Raji (cell line): ENCODE results near the gene TTL.
A peak's percentile ranks its signal among the peaks of the same experiment; 100 is the strongest.

Source experiments
- POLR2A ChIP-seq: IDR thresholded peaks from 2 replicates; pipeline ENCODE4 v1.6.1; 2011; ENCODE audit warnings: low read depth, low read length, control low read depth; ENCODE audit not compliant: insufficient read depth

TTL gene

DNA sequence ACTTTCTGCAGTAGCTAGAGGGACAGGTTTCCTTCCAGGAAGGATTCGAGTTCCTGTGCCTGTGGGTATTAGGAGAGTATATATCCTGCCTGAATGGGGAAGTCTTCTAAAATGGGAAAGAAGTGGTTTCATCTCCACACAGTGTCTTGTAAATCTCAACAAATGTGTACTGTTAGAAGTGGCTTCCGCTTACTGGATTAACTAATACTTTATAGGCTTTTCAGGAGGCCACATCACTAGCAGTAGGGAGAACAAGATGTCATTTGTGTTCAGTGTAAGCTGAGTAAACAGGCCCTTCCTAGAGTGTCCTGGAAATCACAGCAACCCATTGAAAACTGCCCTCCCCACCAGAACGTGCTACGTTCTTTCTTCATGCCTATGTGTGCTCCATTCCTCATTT lies 47.8 kb downstream of the TTL start:
- no peak for TF ChIP-seq POLR2A

DNA sequence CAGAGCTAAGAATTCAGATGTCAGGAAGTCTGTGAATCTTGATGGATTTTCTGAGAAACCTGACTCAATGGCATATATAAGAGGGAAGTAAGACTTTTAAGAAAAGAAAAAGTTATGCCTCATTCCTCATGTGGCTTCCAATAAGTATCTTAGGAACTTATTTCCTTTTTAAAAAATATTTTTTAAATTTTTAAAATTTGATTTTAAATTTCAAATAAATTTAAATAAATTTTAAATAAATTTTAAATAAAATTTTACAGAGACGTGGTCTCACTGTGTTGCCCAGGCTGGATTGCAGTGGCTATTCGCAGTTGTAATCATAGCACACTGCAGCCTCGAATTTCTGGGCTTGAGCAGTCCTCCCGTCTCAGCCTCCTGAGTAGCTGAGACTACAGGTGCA lies 48.8 kb downstream of the TTL start:
- TF ChIP-seq POLR2A: no peak

DNA sequence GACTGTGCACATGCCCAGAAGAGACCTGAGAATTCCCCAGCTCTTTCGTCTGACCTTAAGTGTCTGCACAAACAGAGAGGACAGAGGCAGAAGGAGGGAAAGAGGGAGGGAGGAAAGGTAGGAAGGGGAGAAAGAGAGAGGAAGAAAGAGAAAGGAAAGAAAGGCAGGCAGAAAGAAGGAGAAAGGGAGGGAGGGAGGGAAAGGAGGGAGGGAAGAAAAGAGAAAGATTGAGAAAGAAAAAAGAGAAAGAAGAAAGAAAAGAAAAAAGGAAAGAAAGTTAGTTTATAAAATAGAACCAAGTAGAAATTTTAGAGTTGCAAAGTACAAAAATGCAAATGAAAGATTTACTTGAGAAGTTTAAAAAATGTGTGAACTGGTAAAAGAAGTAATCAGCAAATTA lies 52.9 kb downstream of the TTL start:
- TF ChIP-seq POLR2A: no peak

DNA sequence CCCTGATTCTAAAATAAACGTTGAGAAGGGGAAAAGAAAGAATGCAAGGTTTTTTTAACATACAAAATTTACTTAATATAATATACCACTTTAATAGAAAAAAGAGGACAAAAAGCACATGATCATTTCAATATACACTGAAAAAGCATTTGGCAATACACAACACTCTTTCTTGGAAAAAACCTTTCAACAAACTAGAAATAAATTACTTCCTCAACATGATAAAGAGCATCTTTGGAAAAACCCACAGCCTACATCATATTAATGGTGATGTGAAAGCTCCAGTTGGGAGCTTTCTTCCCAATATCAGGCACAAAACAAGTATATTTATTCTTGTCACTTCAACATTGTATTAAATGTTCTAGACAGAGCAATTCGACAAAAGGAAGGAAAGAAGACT lies 57.4 kb downstream of the TTL start:
- TF ChIP-seq POLR2A: no peak

DNA sequence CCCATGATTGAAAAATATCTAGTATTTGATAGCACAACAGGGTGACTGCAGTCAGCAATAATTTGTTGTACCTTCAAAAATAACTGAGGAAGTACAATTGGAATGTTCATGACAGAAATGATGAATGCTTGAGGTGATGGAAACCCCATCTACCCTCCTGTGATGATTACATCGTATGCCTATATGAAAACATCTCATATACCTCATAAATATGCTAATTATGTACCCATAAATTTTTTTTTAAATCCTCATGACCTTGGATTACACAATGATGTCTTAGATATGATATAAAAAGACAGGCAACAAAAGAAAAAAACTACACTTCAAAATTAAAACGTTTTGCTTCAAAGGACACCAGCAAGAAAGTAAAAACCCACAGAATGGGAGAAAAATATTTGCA lies 59.0 kb downstream of the TTL start:
- no peak for TF ChIP-seq POLR2A

DNA sequence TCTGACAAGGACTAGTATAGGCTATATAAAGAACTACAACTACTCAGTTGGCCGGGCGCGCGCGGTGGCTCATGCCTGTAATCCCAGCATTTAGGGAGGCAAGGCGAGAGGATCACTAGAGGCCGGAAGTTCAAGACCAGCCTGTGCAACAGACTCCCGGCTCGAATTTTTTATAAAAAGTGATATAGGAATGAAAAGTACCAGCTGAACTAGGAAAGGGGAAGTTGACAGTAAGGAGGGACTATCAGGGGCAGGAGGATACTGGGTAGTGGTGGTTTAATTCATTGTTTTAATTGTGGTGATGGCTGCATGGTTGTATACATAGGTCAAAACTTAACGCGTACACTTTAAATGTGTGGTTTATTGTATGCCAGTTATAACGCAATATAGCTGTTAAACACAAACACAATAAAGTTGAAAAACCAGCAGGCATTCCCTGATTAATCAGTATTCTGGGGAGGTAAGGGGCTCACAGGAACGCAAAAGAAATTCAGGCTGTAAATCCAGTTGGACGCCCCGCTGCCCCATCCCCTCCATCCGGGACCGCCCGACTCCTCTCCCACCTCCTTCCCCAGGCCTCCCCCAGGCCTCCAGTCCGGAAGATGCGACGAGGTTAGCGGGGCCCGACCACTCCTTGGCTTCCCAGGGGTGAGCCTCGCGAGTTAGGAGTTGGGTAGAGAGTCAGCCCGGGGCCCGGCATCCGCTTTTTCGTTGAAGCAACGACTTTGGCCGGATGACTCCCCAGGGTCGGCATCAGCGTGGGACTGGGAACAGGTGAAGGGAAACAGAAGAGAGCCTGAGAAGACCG lies 59.6 kb downstream of the TTL start:
- TF ChIP-seq POLR2A: peak; percentile 40; the same call in 1 of the 2 replicates

DNA sequence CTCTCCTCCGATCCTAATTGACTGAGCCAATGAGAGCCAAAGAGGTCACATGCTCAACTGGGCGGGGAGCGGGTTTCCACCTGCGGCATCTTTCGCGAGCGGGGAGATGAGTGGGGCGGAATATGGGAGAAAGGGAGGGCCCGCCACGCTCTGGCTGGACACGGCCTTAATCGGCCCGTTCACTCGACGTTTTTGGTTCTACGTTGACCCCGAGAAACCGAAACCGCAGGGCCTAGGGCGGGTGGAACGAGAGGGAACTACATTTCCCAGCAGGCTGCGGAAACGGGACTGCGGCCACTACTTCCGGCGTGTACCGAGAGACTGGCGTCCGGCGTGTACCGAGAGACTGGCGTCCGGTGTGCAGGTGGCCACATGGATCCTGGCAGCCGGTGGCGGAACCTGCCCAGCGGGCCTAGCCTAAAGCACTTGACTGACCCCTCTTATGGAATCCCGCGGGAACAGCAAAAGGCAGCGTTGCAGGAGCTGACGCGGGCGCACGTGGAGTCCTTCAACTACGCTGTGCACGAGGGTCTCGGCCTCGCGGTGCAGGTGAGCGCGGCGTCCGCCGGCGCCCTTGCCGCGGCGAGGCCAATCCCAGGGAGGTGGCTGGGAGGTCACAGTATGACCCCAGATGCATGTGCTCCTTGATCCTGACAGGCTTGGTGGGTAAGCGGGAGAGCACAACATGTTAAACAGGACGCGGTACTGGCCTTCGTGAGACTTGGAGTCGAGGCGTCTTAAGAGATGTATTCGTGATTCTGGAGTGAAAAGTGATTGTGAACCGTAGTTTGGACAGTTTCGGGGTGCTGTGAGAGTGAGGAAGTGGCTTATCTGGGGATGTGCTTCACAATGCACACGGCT lies 60.4 kb downstream of the TTL start, which contains the start of gene POLR1B:
Gene POLR1B (plus strand): TSS at position 343 of the 861 bp plus-strand sequence. CDS start 30 bp downstream, at position 373.
- TF ChIP-seq POLR2A: peak; percentile 93

DNA sequence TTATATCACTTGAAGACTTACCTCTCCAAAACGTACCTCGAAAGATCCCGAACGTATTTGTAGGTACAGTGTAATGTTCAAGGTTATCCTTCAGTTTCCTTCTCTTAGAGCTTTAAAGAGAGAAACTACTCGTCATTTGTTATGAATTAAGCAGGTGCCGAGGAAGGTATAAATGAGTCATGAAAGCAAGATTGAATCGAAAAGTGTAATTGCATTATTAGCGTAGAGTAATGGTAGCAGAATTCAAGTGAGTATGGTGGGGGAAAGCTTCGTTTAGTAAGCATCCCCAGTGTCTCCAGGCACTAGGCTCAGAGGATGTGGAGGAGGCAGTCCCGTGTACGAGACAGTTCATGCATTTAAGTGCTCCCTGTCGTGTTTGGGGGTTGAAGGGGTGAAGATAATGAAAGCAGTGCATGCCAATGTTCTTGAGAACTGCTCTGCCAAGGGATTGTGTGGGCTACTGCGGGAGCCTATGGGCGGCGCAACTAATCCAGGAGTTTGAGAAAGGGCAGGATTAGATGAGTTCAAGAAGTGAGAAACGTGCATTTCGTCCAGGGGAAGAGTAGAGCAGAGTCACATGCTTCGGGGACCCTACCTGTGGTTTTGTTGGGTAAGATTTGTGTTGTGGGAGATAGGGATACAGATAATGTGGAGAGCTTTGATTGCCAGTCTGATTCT lies 61.2 kb downstream of the TTL start:
- no peak for TF ChIP-seq POLR2A

DNA sequence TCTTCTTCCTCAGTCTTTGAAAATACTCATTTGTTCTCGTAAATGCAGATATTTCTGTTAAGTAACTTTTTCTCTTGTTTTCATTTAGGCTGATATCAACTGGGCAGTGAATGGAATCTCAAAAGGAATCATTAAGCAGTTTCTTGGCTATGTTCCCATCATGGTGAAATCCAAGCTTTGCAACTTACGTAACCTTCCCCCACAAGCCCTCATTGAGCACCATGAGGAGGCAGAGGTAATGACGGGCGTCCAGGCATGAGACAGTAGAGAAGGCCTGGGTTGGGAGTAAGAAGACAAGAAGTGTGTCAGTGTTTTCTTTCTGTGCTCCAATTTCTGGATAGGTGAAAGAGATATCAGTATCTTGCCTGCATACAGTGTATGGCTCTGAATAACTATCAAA lies 65.4 kb downstream of the TTL start:
- TF ChIP-seq POLR2A: no peak

DNA sequence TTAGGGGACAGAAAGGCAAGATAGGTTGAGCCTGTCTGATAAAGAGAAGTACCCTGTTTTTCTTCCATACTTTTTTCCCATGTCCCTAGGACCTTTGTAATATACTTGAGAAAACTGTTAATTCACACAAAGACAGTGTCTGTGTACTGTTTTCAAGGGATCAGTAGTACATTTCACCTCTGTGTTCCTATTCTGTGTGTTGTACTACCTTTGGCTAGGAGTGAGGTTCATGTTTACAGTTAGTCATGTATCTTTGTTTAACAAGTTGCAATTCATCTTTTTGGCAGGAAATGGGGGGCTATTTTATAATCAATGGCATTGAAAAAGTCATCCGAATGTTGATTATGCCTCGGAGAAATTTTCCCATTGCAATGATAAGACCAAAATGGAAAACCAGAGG lies 67.0 kb downstream of the TTL start:
- TF ChIP-seq POLR2A: no peak

DNA sequence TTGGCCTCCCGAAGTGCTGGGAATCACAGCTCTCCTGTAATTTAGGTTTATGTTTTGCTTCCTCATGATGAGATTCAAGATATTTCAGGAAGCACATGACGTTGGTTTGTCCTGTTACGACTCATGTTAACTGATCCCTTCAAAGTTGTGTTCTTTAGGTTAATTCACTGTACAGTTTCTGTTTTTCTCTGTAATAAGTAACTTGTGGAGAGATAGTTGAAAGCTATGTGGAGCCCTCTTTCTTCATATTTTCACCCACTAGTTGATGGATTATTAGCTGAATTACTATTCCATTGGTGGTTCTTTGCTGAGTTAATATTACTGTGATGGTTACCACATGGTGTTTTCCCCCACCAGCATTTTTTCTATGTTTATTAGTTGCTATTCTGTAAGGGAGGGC lies 84.1 kb downstream of the TTL start:
- no peak for TF ChIP-seq POLR2A

DNA sequence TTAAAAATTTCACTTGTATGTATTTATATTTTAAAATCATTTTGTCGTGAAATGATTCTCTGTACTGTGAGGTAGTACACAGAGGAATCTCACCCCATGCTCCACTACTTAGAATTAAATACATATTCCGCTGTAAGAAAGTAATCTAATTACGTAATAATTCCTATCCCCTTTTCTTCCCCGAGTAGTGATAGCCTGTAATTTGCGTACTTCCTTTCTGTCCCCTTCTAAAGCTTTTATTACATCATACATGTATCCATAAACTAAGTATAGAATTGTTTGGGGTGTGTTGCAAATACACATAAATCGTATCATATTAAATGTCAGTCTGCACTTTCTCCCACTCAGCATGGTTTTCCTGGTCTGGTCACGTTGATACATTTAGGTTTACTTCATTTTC lies 90.0 kb downstream of the TTL start:
- TF ChIP-seq POLR2A: no peak

DNA sequence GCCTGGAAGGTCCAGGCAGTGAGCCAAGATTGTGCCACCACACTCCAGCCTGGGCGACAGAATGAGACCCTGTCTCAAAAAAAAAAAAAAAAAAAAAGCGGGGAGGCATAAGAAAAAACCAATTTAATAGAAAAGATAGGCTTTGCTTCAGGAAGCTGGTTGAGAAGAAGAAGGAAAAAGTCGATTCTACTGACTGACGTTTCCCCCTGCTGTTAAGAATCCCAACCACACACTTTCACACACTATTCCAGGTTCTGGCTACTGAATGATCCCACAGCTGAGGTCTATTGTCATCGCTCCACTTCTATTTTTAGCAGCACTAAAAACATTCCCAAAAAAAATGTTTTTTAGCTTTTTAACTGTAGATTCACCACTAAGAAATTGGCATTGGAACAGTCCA lies 95.8 kb downstream of the TTL start:
- TF ChIP-seq POLR2A: no peak

DNA sequence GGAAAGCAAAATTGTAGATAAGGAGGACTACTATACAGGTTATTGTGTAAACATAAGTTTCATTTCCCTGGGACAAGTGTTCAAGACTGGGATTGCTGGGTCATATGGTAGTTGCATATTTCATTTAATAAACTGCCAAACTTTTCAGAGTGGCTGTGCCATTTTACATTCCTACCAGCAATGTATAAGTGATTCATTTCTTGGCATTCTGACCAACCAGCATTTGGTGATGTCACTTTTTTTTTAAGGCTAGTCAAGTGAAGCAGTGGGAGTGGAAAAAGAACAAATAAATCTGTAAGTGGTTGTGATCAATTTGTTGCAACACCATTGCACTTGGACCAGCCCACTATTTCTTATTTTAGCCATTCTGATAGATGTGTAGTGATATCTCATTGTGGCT lies 97.3 kb downstream of the TTL start:
- no peak for TF ChIP-seq POLR2A

DNA sequence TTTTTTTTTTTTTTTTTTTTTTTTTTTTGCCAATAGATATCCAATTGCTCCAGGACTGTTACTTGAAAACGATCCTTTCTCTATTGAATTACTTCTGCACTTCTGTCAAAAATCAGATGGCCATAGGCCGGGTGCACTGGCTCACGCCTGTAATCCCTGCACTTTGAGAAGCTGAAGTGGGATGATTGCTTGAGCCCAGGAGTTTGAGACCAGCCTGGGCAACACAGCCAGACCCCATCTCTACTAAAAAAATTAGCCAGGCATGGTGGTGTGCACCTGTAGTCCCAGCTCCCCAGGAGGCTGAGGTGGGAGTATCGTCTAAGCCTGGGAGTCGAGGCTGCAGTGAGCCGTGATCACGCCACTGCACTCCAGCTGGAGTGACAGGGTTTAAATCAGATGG lies 98.1 kb downstream of the TTL start:
- TF ChIP-seq POLR2A: no peak
